ENCODE data around the gene LSMEM2.
A peak's percentile ranks its signal among the peaks of the same experiment; 100 is the strongest.

LSMEM2 gene

DNA sequence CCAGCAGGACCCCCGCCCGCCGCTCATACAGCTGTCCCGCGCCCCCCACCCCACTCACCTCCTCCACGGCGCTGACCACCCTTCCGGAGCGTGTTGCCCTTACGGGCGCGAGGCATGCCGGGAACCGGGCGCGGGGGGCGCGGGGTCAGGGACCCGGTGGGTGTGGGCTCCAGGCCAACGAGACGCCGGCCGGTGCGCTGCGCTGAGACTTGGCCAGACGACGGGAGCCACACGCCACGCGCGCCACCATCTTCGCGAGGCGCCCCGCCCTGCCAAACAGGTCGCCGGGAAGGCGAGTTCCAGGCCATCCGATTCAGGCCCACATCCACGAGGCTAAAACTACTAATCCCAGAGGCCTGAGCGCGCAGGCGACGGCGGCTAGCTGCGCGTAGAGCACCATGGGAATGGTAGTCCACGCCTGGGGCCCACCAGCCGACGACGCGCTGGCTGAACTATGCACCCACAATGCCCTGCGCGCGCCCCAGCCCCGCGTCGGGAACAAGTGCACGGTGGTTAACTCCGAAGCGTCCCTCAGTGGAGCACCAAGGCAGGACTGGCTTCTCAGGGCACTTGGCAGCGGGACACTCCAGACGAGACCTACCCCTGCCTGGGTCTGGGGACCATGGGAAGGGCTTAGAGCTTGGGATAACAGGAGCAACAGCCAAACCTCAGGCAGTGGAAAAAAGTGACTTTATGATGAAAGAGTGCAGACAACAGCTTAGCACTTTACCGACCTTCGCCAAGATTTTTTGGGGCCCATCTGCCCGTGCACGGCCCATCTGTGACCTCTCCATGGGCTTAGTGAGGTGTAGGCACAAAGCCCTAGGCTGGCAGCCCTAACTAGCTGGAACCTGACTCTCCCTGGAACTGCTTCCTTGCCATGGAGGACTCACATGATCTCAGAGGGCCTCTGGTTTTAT is 13.5 kb downstream of the LSMEM2 start, which contains the start of gene IFRD2:
IFRD2 (minus strand) TSS at position 271 of the 920 bp plus-strand sequence; CDS start at position 116, 155 bp downstream.
- Histone ChIP-seq H3K4me1 (ENCODE audit: control insufficient read depth, insufficient read depth, low read length) (peaks cover 29% of the 10 kb centered on the region), H3K9me3 (ENCODE audit: control insufficient read depth, low read length) (no peaks in the 10 kb centered on the region), H3K4me3 (ENCODE audit: low read length) (peak within 1 kb of the TSS; percentile 87), H3K27me3 (ENCODE audit: control insufficient read depth, insufficient read depth, low read length) (no peaks in the 10 kb centered on the region), H3K9ac (ENCODE audit: low read length) (peak within 1 kb of the TSS; percentile 89), H3K36me3 (ENCODE audit: control insufficient read depth, insufficient read depth, low read length) (peaks cover 9% of the 10 kb centered on the region)

DNA sequence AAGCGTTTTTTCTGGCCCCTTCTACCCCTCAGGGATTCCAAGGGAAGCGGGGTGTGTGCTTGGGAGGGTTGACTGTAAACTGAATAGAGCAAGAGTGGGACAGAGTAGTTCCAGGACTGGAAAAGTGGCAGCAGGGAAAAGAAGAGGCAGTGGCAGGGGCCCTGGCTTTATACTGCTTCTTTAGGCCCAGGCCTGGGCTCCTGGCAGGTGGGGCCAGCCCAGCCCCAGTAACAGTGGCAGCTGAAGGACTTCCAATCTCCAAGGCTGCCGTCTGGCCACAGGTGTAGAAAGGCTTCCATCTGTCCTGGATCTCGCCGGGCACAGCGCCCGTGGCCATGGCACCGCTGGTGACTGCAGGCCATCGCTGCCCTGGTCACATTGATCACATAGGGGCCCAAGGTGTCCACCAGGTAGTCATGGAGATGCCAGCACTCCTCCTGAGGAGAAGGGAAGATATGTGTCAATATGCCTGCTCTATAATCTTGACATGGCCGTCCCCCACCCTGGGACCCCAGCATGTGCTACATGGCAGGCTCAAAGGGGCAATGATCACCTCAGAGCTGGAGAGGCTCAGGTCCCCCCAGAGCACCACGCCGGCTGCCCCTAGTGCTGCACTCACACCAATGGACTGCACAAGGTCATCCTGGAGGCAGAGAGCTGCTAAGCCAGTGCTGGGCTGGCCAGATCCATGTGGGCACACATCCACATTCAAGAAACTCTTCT is 14.4 kb downstream of the LSMEM2 start:
- Histone ChIP-seq H3K4me3 (ENCODE audit: low read length) (peak overlapping the region; percentile 87), H3K4me1 (ENCODE audit: control insufficient read depth, insufficient read depth, low read length) (peaks cover 37% of the 10 kb centered on the region), H3K27me3 (ENCODE audit: control insufficient read depth, insufficient read depth, low read length) (no peaks in the 10 kb centered on the region), H3K9me3 (ENCODE audit: control insufficient read depth, low read length) (no peaks in the 10 kb centered on the region), H3K36me3 (ENCODE audit: control insufficient read depth, insufficient read depth, low read length) (peaks cover 9% of the 10 kb centered on the region), H3K9ac (ENCODE audit: low read length) (peak overlapping the region; percentile 75)

DNA sequence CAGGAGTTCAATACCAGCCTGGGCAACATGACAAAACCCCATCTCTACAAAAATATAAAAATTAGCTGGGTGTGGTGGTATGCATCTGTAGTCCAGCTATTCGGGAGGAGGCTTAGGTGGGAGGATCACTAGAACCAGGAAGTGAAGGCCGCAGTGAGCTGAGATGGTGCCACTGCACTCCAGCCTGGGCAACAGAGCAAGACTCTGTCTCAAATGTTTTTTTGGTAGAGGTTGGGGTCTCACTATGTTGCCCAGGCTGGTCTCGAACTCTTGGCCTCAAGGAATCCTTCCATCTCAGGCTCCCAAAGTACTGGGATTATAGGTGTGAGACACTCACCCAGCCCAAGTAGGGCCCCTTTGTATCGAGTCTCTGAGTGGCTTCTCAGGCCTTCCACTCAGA is 15.2 kb downstream of the LSMEM2 start:
- no peak overlapping the region for H3K9ac ChIP-seq (ENCODE audit: low read length)
- H3K4me3 ChIP-seq (ENCODE audit: low read length) = no peak overlapping the region
- H3K4me1 ChIP-seq (ENCODE audit: control insufficient read depth, insufficient read depth, low read length) = peaks cover 46% of the 10 kb centered on the region
- peaks cover 6% of the 10 kb centered on the region for H3K36me3 ChIP-seq (ENCODE audit: control insufficient read depth, insufficient read depth, low read length)
- H3K27me3 ChIP-seq (ENCODE audit: control insufficient read depth, insufficient read depth, low read length) = no peaks in the 10 kb centered on the region
- H3K9me3 ChIP-seq (ENCODE audit: control insufficient read depth, low read length) = no peaks in the 10 kb centered on the region

DNA sequence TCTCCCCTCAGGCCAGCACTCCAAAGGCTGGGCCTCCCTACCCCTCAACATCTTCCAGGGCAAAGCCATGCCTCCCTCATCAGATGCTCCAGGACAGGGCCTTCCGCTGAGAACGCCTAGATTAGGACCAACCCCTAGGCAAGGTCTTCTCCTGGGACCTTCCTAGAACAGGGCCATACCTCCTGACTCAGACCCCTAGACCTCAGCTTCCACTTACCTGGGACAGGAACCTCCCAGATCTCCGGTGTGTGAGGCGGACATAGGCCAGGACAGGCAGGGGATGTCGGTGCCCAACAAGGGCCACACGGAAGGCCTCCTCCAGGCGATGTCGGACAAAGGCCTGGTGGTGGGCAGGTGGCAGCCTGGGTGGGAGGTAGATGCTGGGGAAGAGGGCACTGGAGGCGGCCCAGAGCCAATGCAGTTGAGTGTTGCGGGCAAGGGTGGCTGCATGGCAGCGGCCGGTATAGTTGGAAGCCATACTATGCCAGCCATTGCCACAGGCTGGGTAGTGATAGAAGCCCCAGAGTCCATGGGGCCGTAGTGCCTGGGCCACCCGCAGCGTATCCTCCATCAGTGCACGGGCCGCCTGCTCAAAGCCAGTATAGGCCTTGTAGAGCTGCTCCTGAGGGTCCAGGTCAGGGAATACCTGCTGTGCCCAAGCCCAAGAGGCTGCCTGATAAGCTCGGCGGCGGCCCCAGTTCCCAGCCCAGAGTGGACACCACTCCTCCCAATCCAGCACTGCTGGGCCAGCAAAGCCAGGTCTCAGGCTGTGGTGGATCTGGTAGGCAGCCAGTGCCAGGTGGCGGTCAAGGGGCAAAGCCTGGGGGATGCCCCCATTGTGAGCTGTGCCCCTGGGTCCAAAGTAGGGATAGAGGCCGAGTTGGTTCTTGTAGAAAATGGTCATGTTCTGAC is 15.9 kb downstream of the LSMEM2 start:
- Histone ChIP-seq H3K9ac (ENCODE audit: low read length) (no peak overlapping the region), H3K27me3 (ENCODE audit: control insufficient read depth, insufficient read depth, low read length) (no peaks in the 10 kb centered on the region), H3K9me3 (ENCODE audit: control insufficient read depth, low read length) (no peaks in the 10 kb centered on the region), H3K4me1 (ENCODE audit: control insufficient read depth, insufficient read depth, low read length) (peaks cover 47% of the 10 kb centered on the region), H3K36me3 (ENCODE audit: control insufficient read depth, insufficient read depth, low read length) (peaks cover 1% of the 10 kb centered on the region), H3K4me3 (ENCODE audit: low read length) (no peak overlapping the region)

DNA sequence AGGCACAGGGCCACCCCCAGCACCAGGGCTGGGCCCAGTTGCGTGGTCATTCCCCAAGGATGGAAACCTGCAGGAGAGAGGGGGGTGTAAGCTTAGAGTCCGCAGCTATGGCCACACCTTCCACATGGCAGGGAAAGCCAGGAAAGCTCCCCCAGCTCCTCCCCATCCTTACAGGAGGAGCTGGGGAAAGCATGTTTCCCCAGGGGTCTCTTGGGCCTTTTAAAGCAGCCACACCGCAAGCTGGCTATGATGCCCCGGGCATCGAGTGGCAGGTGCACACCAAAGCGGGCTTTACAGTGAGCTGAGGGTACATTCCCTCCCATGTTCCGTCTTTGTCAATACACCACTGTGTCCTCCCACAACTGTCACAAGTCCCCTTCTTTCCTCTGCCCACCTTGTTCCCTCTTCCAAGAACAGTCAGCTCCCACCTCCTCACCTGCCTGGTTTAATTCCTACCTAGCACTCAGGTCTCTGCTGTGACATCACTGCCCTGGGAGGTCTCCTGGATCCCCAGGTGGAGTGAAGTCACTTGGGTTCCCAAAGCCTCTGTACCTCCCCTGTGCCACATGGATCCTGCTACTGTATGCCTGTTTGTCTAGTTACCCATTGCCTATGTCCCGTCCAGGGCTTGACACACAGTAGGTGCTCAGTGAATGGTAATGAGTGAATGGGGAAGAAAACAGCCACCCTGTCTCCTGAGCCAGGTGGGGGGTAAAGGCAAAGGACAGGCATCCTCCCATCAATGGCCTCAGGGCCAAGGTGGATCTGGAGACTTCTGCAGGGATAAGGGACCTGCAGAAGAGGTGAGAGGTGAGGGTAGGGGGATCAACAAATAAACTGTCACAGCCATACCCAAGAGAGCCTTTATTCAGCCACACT is 16.9 kb downstream of the LSMEM2 start:
- H3K9ac ChIP-seq (ENCODE audit: low read length) = no peak overlapping the region
- peaks cover 49% of the 10 kb centered on the region for H3K4me1 ChIP-seq (ENCODE audit: control insufficient read depth, insufficient read depth, low read length)
- no peaks in the 10 kb centered on the region for H3K27me3 ChIP-seq (ENCODE audit: control insufficient read depth, insufficient read depth, low read length)
- no peaks in the 10 kb centered on the region for H3K36me3 ChIP-seq (ENCODE audit: control insufficient read depth, insufficient read depth, low read length)
- H3K4me3 ChIP-seq (ENCODE audit: low read length) = no peak overlapping the region
- no peaks in the 10 kb centered on the region for H3K9me3 ChIP-seq (ENCODE audit: control insufficient read depth, low read length)

DNA sequence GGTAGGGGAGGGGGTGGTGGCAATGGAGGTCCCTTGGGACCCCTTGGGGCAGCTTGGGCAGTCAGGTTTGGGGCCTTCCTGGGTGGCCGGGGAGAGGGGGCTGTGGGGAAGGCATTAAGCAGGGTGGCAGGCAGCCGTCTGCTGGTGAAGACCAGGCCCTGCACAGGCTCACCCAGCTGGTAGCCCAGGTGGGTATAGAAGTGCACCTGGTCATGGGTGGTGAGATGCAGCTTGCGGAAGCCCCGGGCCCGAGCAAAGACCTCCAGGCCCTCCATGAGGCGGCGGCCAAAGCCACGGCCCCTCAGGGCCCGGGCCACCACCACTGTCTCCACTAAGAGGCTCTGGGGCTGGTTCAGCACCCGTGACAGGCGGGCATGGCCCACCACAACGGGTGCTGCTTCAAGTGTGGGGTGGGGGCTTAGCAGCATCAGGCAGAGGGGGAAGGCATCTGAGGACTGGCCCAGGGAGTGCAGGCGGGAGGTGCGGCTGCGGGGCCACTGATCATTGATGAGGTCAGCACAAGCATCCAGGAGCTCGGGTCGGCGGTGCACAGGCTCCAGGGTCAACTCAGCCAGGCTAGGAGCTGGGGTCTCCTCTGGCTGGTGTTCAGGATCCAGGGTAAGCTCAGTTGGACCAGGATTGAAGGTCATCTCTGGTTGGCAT is 18.0 kb downstream of the LSMEM2 start:
- H3K9ac ChIP-seq (ENCODE audit: low read length) = no peak overlapping the region
- H3K27me3 ChIP-seq (ENCODE audit: control insufficient read depth, insufficient read depth, low read length) = no peaks in the 10 kb centered on the region
- peaks cover 48% of the 10 kb centered on the region for H3K4me1 ChIP-seq (ENCODE audit: control insufficient read depth, insufficient read depth, low read length)

DNA sequence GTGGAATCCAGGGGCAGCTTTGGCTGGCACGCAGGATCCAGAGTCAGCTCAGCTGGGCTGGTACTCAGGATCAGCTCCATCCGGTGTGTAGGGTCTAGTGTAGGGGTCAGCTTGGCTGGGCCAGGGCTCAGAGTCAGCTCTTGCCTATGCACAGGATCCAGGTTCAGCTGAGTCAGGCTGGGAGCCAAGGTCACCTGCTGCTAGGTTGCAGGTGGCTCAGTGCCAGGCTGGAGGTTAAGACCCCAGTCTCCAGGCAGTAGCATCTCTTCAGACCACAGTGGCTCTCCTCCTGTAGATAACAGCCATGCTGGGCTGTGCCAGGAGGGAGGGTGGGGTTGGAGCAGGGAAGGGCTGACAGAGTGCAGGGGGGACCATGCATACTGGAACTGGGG is 18.5 kb downstream of the LSMEM2 start:
- no peak overlapping the region for H3K4me3 ChIP-seq (ENCODE audit: low read length)
- H3K9ac ChIP-seq (ENCODE audit: low read length) = no peak overlapping the region
- no peaks in the 10 kb centered on the region for H3K9me3 ChIP-seq (ENCODE audit: control insufficient read depth, low read length)
- H3K27me3 ChIP-seq (ENCODE audit: control insufficient read depth, insufficient read depth, low read length) = no peaks in the 10 kb centered on the region
- H3K4me1 ChIP-seq (ENCODE audit: control insufficient read depth, insufficient read depth, low read length) = peaks cover 53% of the 10 kb centered on the region
- H3K36me3 ChIP-seq (ENCODE audit: control insufficient read depth, insufficient read depth, low read length) = no peaks in the 10 kb centered on the region

More for the DNA sequence above, 18.0 kb downstream of the LSMEM2 start:
- Histone ChIP-seq H3K36me3 (ENCODE audit: control insufficient read depth, insufficient read depth, low read length) (no peaks in the 10 kb centered on the region), H3K4me3 (ENCODE audit: low read length) (no peak overlapping the region), H3K9me3 (ENCODE audit: control insufficient read depth, low read length) (no peaks in the 10 kb centered on the region)

DNA sequence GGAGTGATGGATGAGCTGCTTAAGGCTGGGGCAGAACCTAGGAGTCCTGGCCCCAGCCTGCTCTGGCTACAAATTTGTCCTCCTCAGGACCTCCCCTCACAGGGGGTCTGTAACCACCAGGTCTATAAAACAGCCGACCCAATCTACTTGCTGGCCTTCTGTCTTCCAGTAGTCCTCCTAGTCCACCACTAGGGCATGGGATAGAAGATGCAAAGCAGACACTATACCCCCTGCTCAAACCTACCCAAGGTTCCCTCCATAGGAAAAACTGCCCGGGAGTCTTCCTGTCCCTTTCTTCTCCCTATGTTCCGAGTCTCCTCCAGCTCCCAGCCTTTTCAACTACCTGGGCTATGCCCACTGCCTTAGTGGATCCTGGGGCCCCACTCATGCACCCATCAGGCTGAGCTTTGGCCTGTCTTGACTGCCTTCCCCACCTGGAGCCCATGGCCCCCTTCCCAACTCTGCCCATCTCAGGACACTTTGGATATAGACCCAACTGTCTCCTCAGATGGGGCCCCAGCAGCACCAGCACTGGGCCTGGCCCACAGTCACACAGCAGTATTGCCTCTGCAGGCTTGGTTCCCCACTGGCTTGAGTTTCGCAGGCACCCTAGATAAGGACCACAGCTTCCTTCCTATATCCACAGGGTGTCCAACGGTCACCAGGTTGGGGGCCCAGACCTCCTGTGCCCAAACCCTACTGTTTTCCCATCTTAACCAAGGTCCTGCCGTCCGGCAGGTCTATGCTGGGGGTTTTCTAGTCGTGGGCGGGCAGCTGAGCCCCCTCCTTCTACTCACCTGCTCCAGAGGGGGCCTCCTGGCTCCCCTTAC is 19.2 kb downstream of the LSMEM2 start:
- H3K36me3 ChIP-seq (ENCODE audit: control insufficient read depth, insufficient read depth, low read length) = no peaks in the 10 kb centered on the region
- H3K9ac ChIP-seq (ENCODE audit: low read length) = peak overlapping the region; percentile 82
- H3K27me3 ChIP-seq (ENCODE audit: control insufficient read depth, insufficient read depth, low read length) = no peaks in the 10 kb centered on the region
- H3K9me3 ChIP-seq (ENCODE audit: control insufficient read depth, low read length) = no peaks in the 10 kb centered on the region
- peaks cover 53% of the 10 kb centered on the region for H3K4me1 ChIP-seq (ENCODE audit: control insufficient read depth, insufficient read depth, low read length)
- H3K4me3 ChIP-seq (ENCODE audit: low read length) = peak overlapping the region; percentile 72

DNA sequence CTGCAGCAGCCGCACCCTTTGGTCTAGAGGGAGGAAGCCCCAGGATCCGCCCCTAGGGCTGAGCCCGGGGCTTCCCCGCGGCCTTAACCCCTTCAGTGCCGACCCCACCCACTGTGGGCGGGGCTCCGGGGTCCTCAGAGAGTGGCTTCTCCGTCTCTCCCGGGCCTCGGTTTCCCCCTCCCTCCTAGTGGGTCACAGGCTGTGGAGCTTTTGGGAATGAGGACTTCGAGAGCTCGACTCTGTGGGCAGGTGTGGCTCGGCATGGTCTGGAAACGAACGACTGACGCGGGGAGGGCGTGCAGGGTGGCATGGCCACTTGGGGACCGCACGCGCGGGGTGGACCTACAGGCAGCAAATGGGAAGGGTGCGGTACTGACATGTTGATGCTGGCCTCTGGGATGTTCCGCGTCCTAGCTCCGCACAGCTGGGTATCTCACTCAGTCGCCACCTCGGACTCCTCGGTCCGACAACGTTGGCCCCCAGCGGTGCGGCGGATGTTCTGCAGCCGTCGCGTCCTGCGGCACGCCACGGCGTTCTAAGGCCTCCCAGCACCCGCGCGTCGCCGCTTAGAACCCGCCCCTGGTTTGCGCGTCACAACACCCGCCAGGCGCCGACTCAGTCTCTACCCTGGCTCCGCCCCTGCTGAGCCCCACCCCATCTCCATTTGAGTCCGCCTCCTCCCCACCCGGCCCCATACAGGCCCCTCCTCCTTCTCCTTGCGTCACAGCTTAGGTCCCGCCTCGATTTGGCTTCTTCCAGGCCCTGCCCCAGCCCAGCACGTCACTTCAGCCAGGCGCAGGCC is 20.1 kb downstream of the LSMEM2 start, which contains the start of the genes HYAL3 and NAA80:
HYAL3 (minus strand) TSS at position 570 of the 802 bp plus-strand sequence. CDS start 3,803 bp downstream, outside the sequence.
NAA80 (minus strand) TSS at position 570 of the 802 bp plus-strand sequence. CDS start 1,942 bp downstream, outside the sequence.
- H3K36me3 ChIP-seq (ENCODE audit: control insufficient read depth, insufficient read depth, low read length) = no peaks in the 10 kb centered on the region
- no peaks in the 10 kb centered on the region for H3K27me3 ChIP-seq (ENCODE audit: control insufficient read depth, insufficient read depth, low read length)
- H3K9me3 ChIP-seq (ENCODE audit: control insufficient read depth, low read length) = no peaks in the 10 kb centered on the region
- H3K4me3 ChIP-seq (ENCODE audit: low read length) = peak within 1 kb of the TSS; percentile 72
- H3K9ac ChIP-seq (ENCODE audit: low read length) = peak within 1 kb of the TSS; percentile 82
- peaks cover 57% of the 10 kb centered on the region for H3K4me1 ChIP-seq (ENCODE audit: control insufficient read depth, insufficient read depth, low read length)
